Glomerular visceral epithelial cell (primary cell): ENCODE data around the gene GLCCI1.
"Not testable (repeated sequence)": the region's sequence is repeated elsewhere in the genome, so short reads cannot be mapped to it uniquely, and the experiment has no call there.

Source experiments
- DNase-seq: peaks from one replicate; pipeline ENCODE4 v3.0.0-alpha.2; 2016; ENCODE audit errors: extremely low spot score

GLCCI1 gene

GRCh38 chr7:7989616-7990440 is 21.2 kb downstream of the GLCCI1 start:
- no peak for DNase-seq

GRCh38 chr7:7990441-7990761 is 21.8 kb downstream of the GLCCI1 start:
- DNase-seq, result no peak

GRCh38 chr7:7992506-7992905 is 23.9 kb downstream of the GLCCI1 start:
- DNase-seq, result no peak

GRCh38 chr7:7995348-7995747 is 26.8 kb downstream of the GLCCI1 start:
- not testable (repeated sequence) for DNase-seq

GRCh38 chr7:7996568-7996967 is 28.0 kb downstream of the GLCCI1 start:
- no peak for DNase-seq

GRCh38 chr7:8000315-8000941 is 31.8 kb downstream of the GLCCI1 start:
- DNase-seq, result no peak

GRCh38 chr7:8003077-8003476 is 34.5 kb downstream of the GLCCI1 start:
- no peak for DNase-seq

- no peak for DNase-seq
Measured at GRCh38 chr7:8005279-8005678, 36.7 kb downstream of the GLCCI1 start.

- DNase-seq, result no peak
Measured at GRCh38 chr7:8014399-8014798, 45.8 kb downstream of the GLCCI1 start.

GRCh38 chr7:8015100-8015745 is 46.6 kb downstream of the GLCCI1 start:
- no peak for DNase-seq

- DNase-seq, result no peak
Measured at GRCh38 chr7:8015746-8016120, 47.1 kb downstream of the GLCCI1 start.

- no peak for DNase-seq
Measured at GRCh38 chr7:8017423-8017822, 48.8 kb downstream of the GLCCI1 start.

- no peak for DNase-seq
Measured at GRCh38 chr7:8018961-8019360, 50.4 kb downstream of the GLCCI1 start.

- DNase-seq, result no peak
Measured at GRCh38 chr7:8022628-8023027, 54.0 kb downstream of the GLCCI1 start.

GRCh38 chr7:8035192-8035591 is 66.6 kb downstream of the GLCCI1 start:
- no peak for DNase-seq

GRCh38 chr7:8035647-8036518 is 67.3 kb downstream of the GLCCI1 start:
- peak; percentile 11 for DNase-seq

- DNase-seq, result no peak
Measured at GRCh38 chr7:8037151-8037550, 68.6 kb downstream of the GLCCI1 start.

GRCh38 chr7:8040768-8041369 is 72.3 kb downstream of the GLCCI1 start:
- no peak for DNase-seq

- DNase-seq, result no peak
Measured at GRCh38 chr7:8042796-8043535, 74.4 kb downstream of the GLCCI1 start.

GRCh38 chr7:8044761-8045430 is 76.3 kb downstream of the GLCCI1 start:
- no peak for DNase-seq
